ENCODE results near the gene ALKBH7. TPM values are rescaled to one million over a fixed set of nuclear protein-coding genes. Genes with fewer than 3 reads are reported as not detected.

ALKBH7 gene
- total and polyA plus RNA-seq, 12 donors, result 108 to 221 (median 168) TPM

DNA sequence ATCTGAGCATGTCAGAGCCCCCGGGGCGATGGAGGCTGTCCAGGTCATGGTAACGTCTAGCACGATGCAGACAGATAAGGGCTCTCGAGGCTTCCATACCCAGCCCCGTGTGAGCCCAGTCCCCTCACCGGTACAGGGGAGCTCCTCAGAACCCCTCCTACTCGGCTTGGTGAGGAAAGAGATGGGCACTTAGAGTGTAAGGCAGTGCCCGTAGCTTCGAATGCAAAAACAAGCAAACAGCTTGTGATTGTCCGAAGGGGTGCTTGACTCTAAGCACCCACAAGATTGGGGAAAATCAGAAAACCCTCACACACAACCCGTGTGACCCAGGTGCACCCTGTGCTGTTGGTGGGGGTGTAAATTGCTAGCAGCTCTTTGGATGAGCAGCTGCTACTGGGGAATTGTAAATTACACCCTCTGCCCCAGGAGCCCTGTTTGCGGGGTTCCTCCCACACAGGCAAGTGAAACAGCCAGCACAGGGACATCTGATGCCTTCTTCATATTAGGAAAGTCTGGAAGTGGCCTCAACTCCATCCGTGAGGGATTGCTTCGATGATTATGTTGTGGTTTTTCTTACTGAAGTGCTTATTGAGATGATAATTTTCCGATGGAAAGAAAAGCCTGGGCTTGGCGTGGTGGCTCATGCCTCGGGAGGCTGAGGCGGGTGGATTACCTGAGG, 4.1 kb downstream of the ALKBH7 start:
- ATAC-seq (no peak), DNase-seq (no peak)
- WGBS, 2 donors, result 75 to 76% methylated on average over 19 of the region's 19 CpGs
- intact Hi-C loops (cut with DNase I), result loop anchor here in 2 of 10 donors (10.0 kb wide), 2 partner anchors 48 to 358 kb away; partner anchors contain the start of genes GPR108 (in 1 of the 2), KHSRP (in 1 of the 2) and TRIP10 (in 1 of the 2)
- Histone ChIP-seq H3K4me3 (no peak overlapping the region), H3K27me3 (no peaks in the 10 kb centered on the region), H3K36me3 (peaks cover 5 to 53% (median 31%) of the 10 kb centered on the region in 9 donors), H3K4me1 (peaks cover 0 to 26% (median 8%) of the 10 kb centered on the region in 9 donors), H3K27ac (peak overlapping the region in 1 of 10 donors; percentile 36), H3K9me3 (peaks cover 0 to 10% (median 0%) of the 10 kb centered on the region in 11 donors)
- TF ChIP-seq, protein P1, sequence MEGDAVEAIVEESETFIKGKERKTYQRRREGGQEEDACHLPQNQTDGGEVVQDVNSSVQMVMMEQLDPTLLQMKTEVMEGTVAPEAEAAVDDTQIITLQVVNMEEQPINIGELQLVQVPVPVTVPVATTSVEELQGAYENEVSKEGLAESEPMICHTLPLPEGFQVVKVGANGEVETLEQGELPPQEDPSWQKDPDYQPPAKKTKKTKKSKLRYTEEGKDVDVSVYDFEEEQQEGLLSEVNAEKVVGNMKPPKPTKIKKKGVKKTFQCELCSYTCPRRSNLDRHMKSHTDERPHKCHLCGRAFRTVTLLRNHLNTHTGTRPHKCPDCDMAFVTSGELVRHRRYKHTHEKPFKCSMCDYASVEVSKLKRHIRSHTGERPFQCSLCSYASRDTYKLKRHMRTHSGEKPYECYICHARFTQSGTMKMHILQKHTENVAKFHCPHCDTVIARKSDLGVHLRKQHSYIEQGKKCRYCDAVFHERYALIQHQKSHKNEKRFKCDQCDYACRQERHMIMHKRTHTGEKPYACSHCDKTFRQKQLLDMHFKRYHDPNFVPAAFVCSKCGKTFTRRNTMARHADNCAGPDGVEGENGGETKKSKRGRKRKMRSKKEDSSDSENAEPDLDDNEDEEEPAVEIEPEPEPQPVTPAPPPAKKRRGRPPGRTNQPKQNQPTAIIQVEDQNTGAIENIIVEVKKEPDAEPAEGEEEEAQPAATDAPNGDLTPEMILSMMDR (IDR thresholded peaks at IDR 0.05), result no peak

DNA sequence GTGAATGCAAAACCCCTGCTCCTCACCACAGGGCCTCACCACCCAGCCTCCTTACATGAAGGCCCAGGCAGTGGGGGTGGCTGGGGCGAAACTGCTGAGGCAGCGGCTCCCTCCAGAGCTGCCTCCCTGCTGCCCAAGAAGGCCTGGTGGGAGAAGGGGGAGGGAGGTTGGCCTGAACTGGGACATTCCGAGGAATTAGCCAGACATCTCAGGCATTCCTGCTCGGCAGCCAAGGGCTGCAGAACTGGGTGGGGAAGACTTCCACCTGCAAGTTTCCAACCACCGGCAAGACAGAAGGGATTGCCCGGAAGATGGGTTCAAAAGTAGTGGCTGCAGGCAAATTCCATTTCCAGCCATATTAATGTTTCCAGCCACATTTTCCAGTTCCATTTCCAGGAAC, 5.4 kb downstream of the ALKBH7 start:
- H3K27ac ChIP-seq, result no peak overlapping the region
- peaks cover 0 to 22% (median 6%) of the 10 kb centered on the region in 9 donors for H3K4me1 ChIP-seq
- H3K9me3 ChIP-seq, result peaks cover 0 to 10% (median 0%) of the 10 kb centered on the region in 11 donors
- H3K4me3 ChIP-seq, result no peak overlapping the region
- TF ChIP-seq, protein P1 (IDR thresholded peaks at IDR 0.05), result no peak
- intact Hi-C loops (cut with DNase I), result loop anchor here in 2 of 10 donors (10.0 kb wide), 2 partner anchors 47 to 357 kb away; partner anchors contain the start of genes GPR108 (in 1 of the 2), KHSRP (in 1 of the 2) and TRIP10 (in 1 of the 2)
- DNase-seq (no peak), ATAC-seq (no peak)
- no peaks in the 10 kb centered on the region for H3K27me3 ChIP-seq
- WGBS, 2 donors, result 60 to 74% methylated on average over 6 of the region's 6 CpGs
- H3K36me3 ChIP-seq, result peaks cover 5 to 67% (median 45%) of the 10 kb centered on the region in 9 donors

DNA sequence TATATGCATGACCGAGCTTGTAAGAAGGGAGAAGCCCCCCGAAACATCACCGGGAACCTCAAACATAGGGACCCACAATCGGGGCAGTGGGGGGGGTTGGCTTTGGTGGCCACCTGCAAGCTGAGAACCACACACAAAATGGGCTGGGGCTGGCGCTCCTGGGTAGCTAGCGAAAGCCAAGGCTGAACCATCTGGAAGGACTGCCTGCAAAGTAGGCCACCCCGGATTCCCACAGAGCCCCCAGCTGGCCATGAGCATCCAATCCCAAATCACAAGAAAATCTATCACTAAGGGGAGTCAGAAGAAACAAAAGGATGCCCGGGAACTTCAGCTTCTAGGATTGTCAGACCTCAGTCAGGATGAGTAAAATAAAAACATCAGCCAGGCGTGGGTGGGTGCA, 5.9 kb downstream of the ALKBH7 start:
- TF ChIP-seq, protein P1 (IDR thresholded peaks at IDR 0.05), result no peak
- 88 to 92% methylated on average over 9 of the region's 9 CpGs for WGBS, 2 donors
- H3K27ac ChIP-seq, result no peak overlapping the region
- intact Hi-C loops (cut with DNase I), result loop anchor here in 2 of 10 donors (10.0 kb wide), 2 partner anchors 46 to 356 kb away; partner anchors contain the start of genes GPR108 (in 1 of the 2), KHSRP (in 1 of the 2) and TRIP10 (in 1 of the 2)
- peaks cover 5 to 72% (median 49%) of the 10 kb centered on the region in 9 donors for H3K36me3 ChIP-seq
- no peak overlapping the region for H3K4me3 ChIP-seq
- ATAC-seq, result no peak
- no peak for DNase-seq
- peaks cover 0 to 10% (median 0%) of the 10 kb centered on the region in 11 donors for H3K9me3 ChIP-seq
- peaks cover 0 to 22% (median 6%) of the 10 kb centered on the region in 9 donors for H3K4me1 ChIP-seq
- H3K27me3 ChIP-seq, result no peaks in the 10 kb centered on the region

DNA sequence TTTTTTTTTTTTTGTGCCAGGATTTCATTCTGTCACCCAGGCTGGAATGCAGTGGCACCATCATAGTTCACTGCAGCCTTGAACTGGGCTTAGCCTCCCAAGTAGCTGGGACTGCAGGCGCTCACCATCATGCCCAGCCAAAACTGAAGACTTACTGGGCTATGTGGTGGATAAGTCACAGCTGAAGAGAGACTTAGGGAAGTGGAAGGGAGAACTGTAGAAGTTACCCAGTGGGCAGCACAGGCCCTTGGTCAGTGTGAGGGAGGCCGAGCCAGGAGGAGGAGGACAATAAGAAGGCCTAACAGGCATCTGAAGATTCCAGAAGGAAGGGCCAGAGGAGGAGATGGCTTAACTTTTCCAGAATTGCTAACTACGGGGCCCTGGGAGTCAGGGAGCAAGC, 7.2 kb downstream of the ALKBH7 start:
- TF ChIP-seq, protein P1 (IDR thresholded peaks at IDR 0.05), result no peak
- Histone ChIP-seq H3K9me3 (peaks cover 0 to 10% (median 0%) of the 10 kb centered on the region in 11 donors), H3K27me3 (no peaks in the 10 kb centered on the region), H3K4me1 (peaks cover 0 to 13% (median 0%) of the 10 kb centered on the region in 9 donors), H3K27ac (no peak overlapping the region), H3K4me3 (no peak overlapping the region), H3K36me3 (peaks cover 5 to 78% (median 54%) of the 10 kb centered on the region in 9 donors)
- ATAC-seq (no peak), DNase-seq (no peak)
- intact Hi-C loops (cut with DNase I), result loop anchor here in 2 of 10 donors (10.0 kb wide), 2 partner anchors 45 to 355 kb away; partner anchors contain the start of genes GPR108 (in 1 of the 2), KHSRP (in 1 of the 2) and TRIP10 (in 1 of the 2)
- 84 to 97% methylated on average over 3 of the region's 3 CpGs for WGBS, 2 donors

All from heart right ventricle (tissue), 16 donors.